Activated naive CD4-positive, alpha-beta T cell treated with anti-CD3 and anti-CD28 coated beads, Interleukin-2, amount 50 U/mL, for 72 hours (primary cell): ENCODE results near the gene VAMP3. TPM values are rescaled to one million over a fixed set of nuclear protein-coding genes. Genes with fewer than 3 reads are reported as not detected.
"Not testable (repeated sequence)": the region's sequence is repeated elsewhere in the genome, so short reads cannot be mapped to it uniquely, and the experiment has no call there.

ENCODE experiments used
- ATAC-seq, 2 donors: fragments of 150-1000 bp; cut with Tn5 transposase; 2 replicates each; pipeline ENCODE4 v1.10.0; 2021; ENCODE audit warnings: mild to moderate bottlenecking in 2 of 2, moderate library complexity in 2 of 2
- DNase-seq, 2 donors: peaks; one replicate each; pipeline ENCODE4 v3.0.0; 2021 to 2022; ENCODE audit warnings: low spot score in 2 of 2
- H3K27ac Mint-ChIP-seq, 2 donors: one replicate each; pipeline ENCODE4 v1.8.0; 2022; ENCODE audit warnings: mild to moderate bottlenecking in 2 of 2, mixed read lengths in 2 of 2
- H3K36me3 Mint-ChIP-seq, 2 donors: one replicate each; pipeline ENCODE4 v1.8.0; 2022; ENCODE audit warnings: mixed read lengths in 2 of 2
- H3K9me3 Mint-ChIP-seq, 2 donors: one replicate each; pipeline ENCODE4 v1.8.0; 2022; ENCODE audit warnings: mixed read lengths in 2 of 2
- total RNA-seq, 2 donors: library from RNA; stranded (reverse); gene quantifications; one replicate each; pipeline ENCODE4 v1.2.3, GENCODE V29; 2022

The VAMP3 gene
- total RNA-seq, 2 donors from 2014 or later, result 20.4 to 28.5 TPM

DNA sequence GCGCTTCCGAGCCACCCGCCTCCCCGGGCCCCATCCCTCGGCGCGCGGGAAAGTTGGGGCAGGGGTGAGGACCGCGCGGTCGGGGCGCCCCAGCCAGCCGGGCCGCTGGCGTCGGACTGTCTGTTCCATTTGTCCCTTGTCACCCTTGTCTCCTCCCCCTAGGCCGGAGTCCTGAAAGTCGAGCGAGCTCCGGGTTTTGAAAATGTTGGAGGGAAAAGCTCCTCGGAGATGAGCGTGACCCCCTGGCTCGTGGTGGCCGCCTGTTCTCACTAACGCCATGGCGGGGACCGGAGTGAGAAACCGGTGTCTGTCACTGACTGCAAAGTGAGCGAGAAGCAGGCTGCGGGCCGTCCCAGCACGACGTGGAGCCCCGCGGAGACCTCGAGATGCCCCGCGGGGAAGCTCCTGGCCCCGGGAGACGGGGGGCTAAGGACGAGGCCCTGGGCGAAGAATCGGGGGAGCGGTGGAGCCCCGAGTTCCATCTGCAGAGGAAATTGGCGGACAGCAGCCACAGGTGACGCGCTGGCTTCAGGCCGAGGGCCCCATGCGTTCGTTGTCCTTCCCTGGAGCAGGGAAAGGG, 13.5 kb downstream of the VAMP3 start:
- Mint-ChIP-seq H3K9me3 (peaks cover 0 to 4% of the 10 kb centered on the region in 2 donors), H3K27ac (no peak overlapping the region), H3K36me3 (peaks cover 5 to 8% of the 10 kb centered on the region in 2 donors)
- DNase-seq (no peak), ATAC-seq (no peak)

GRCh38 chr1:7785108-7785507, 14.0 kb downstream of the VAMP3 start:
- peaks cover 10 to 13% of the 10 kb centered on the region in 2 donors for H3K36me3 Mint-ChIP-seq
- no peak for ATAC-seq
- peaks cover 4 to 10% of the 10 kb centered on the region in 2 donors for H3K9me3 Mint-ChIP-seq
- no peak for DNase-seq
- peak overlapping the region in 1 of 2 donors; percentile 29 for H3K27ac Mint-ChIP-seq

- DNase-seq, result no peak
- Mint-ChIP-seq H3K27ac (no peak overlapping the region), H3K9me3 (peaks cover 8 to 19% of the 10 kb centered on the region in 2 donors), H3K36me3 (peaks cover 22 to 30% of the 10 kb centered on the region in 2 donors)
- ATAC-seq, result no peak
These were observed 15.7 kb downstream of the VAMP3 start for GRCh38 chr1:7786795-7787194.

DNA sequence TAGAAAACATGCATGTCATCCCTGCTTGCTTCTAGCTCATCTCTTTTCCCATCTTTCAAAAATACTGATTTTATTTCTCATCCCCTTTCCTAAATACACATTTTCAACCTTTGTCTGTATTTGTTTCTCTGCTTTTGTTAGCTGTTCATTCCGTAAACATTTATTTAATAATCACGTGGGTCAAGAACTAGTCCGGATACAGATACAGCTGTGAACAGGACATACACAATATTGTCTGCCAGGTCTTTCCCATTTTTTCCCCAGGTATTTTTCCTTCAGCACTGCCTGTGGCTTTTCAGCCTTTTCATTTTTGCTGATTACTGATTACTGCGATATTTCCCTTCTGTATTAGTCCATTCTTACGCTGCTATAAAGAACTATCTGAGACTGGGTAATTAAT, 18.7 kb downstream of the VAMP3 start:
- H3K9me3 Mint-ChIP-seq, result peaks cover 8 to 22% of the 10 kb centered on the region in 2 donors
- ATAC-seq (no peak), DNase-seq (no peak)
- H3K36me3 Mint-ChIP-seq, result peaks cover 25 to 35% of the 10 kb centered on the region in 2 donors
- no peak overlapping the region for H3K27ac Mint-ChIP-seq

DNA sequence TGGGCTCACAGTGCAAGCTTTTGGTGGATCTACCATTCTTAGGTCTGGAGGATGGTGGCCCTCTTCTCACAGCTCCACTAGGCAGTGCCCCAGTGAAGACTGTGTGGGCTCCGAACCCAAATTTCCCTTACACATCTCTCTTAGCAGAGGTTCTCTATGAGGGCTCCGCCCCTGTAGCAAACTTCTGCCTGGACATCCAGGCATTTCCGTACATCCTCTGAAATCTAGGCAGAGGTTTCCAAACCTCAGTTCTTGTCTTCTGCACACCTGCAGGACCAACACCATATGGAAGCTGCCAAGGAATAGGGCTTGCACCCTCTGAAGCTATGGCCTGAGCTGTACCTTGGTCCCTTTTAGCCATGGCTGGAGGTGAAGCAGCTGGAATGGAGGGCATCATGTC, 19.9 kb downstream of the VAMP3 start:
- H3K9me3 Mint-ChIP-seq, result peaks cover 8 to 22% of the 10 kb centered on the region in 2 donors
- H3K27ac Mint-ChIP-seq, result not testable (repeated sequence)

DNA sequence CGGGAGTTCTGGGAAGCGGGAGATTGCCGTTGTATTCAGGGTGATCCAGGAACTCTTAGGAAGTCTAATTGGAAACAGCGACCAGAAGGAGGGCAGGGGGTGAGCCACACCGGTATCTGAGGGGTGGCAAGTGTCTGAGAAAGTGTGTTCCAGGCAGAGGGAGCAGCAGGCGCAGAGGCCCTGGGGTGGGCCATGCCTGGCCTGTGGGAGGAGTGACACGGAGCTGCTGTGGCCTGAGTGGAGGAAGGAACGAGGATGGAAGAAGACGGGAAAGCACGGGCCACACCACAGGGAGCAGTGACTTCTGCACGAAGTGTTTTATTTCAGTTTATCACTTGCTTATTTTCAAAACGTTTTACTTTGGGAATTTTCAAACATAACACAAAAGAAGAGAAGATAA, 24.3 kb downstream of the VAMP3 start:
- peaks cover 12 to 19% of the 10 kb centered on the region in 2 donors for H3K36me3 Mint-ChIP-seq
- no peak overlapping the region for H3K27ac Mint-ChIP-seq
- DNase-seq, result no peak
- H3K9me3 Mint-ChIP-seq, result peaks cover 3 to 10% of the 10 kb centered on the region in 2 donors
- no peak for ATAC-seq

More for the DNA sequence above, 19.9 kb downstream of the VAMP3 start:
- DNase-seq, ATAC-seq: not testable (repeated sequence)
- H3K36me3 Mint-ChIP-seq, result peaks cover 25 to 35% of the 10 kb centered on the region in 2 donors

DNA sequence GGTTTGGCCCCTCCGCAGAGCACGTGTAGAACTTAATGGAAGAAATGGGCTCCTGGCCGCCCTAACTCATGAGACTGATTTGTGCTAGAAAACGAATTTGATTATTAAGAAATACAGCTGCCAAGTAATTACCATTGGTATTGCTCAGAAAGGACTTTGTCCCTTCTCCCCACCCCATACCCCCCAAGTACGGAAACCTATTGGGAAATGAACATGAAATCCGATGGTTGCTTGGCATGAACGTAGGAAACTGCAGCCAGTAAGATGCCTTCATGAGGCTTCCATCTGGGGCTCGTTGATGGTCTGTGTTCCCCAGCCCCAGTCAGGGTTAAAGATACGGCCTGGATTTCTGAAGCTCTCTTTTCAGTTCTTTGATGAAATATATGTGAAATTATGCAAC, 34.4 kb downstream of the VAMP3 start:
- no peak overlapping the region for H3K27ac Mint-ChIP-seq
- no peaks in the 10 kb centered on the region for H3K9me3 Mint-ChIP-seq
- no peak for DNase-seq
- no peak for ATAC-seq
- peaks cover 0 to 5% of the 10 kb centered on the region in 2 donors for H3K36me3 Mint-ChIP-seq

DNA sequence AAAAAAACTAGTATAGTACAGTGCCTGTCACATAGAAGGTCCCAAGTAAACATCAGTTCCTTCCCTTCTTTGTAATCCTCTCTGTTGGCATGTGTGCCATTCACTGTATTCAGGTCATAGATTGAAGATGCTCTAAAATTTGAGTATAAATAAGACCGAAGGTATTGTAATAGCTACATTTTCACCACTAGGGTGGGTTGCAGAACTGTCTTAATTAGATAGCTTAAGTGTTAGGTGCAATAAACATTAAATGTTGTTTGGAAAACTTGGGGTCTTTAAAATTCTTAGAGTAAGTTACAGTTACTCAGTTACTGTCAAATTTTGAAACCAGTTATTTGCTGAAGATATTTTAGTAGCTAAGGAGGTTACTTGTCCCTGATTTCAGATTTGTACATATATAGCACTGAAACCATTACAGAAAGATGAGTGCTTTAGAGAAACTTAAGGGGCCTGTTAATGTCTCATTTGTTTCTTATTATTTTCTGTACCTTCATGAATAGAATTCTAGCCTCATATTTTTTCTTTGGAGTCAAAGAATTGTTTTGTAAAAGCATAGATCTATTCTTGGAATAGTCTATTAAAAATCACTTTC, 37.3 kb downstream of the VAMP3 start:
- H3K9me3 Mint-ChIP-seq, result peaks cover 6% of the 10 kb centered on the region in 2 donors
- DNase-seq, result no peak
- H3K27ac Mint-ChIP-seq, result no peak overlapping the region
- H3K36me3 Mint-ChIP-seq, result peaks cover 7 to 12% of the 10 kb centered on the region in 2 donors
- peak in 1 of 2 donors; percentile 48 for ATAC-seq

- Mint-ChIP-seq H3K27ac (no peak overlapping the region), H3K9me3 (peaks cover 14 to 15% of the 10 kb centered on the region in 2 donors), H3K36me3 (peaks cover 18 to 22% of the 10 kb centered on the region in 2 donors)
- no peak for ATAC-seq
- DNase-seq, result no peak
These were observed 38.6 kb downstream of the VAMP3 start for GRCh38 chr1:7809742-7810141.

- Mint-ChIP-seq H3K36me3 (peaks cover 16 to 21% of the 10 kb centered on the region in 2 donors), H3K9me3 (peaks cover 15 to 18% of the 10 kb centered on the region in 2 donors), H3K27ac (no peak overlapping the region)
- ATAC-seq (peak; percentile 28 to 64), DNase-seq (no peak)
These were observed 39.3 kb downstream of the VAMP3 start for GRCh38 chr1:7810395-7810794.

GRCh38 chr1:7811476-7811875, 40.4 kb downstream of the VAMP3 start:
- Mint-ChIP-seq H3K27ac (no peak overlapping the region), H3K9me3 (peaks cover 15 to 19% of the 10 kb centered on the region in 2 donors), H3K36me3 (peaks cover 16 to 22% of the 10 kb centered on the region in 2 donors)
- ATAC-seq (no peak), DNase-seq (no peak)

- Mint-ChIP-seq H3K27ac (no peak overlapping the region), H3K9me3 (peaks cover 15 to 19% of the 10 kb centered on the region in 2 donors), H3K36me3 (peaks cover 16 to 22% of the 10 kb centered on the region in 2 donors)
- ATAC-seq, result no peak
- DNase-seq, result no peak
These were observed 42.7 kb downstream of the VAMP3 start for GRCh38 chr1:7813677-7814373.

DNA sequence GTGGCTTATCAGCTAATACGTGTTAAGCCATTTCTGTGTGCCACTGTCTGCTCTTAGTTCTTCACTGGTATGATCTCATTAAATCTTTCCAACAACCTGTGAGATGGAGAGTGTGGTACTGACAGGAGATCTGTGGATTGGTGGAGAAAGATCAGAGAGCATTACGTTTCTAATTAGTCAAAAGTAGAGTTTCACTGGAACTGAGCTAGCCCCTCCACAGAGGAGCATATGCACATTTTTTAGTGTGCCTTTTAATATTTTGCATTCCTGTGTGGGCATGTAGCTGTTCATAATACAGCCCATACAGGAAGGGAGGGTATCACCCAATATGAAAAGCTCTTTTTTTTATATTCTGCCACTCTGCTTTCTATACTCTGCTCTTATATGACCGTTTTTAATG, 50.2 kb downstream of the VAMP3 start:
- ATAC-seq (peak in 1 of 2 donors; percentile 32), DNase-seq (no peak)
- Mint-ChIP-seq H3K9me3 (no peaks in the 10 kb centered on the region), H3K36me3 (peaks cover 0 to 5% of the 10 kb centered on the region in 2 donors), H3K27ac (no peak overlapping the region)

- H3K36me3 Mint-ChIP-seq, result peaks cover 0 to 13% of the 10 kb centered on the region in 2 donors
- ATAC-seq, result no peak
- H3K9me3 Mint-ChIP-seq, result no peaks in the 10 kb centered on the region
- no peak for DNase-seq
- no peak overlapping the region for H3K27ac Mint-ChIP-seq
These were observed 53.6 kb downstream of the VAMP3 start for GRCh38 chr1:7824701-7825100.

DNA sequence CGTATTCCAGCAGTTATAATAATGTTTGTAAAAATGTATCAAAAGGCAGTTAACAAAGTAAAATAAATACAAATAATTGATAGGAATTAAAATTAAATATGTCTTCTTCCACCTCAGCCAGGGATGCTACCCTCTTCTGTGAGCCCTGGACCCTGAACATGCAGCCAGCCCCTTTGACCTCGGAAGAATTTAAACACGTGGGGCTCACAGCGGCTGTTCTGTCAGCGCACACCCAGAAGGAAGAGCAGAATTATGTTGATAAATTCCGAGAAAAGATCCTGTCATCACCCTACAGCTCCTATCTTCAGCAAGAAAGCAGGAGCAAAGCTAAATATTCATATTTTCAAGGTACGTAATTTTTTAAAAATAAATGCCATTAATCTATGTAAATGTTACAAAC, 55.3 kb downstream of the VAMP3 start:
- H3K27ac Mint-ChIP-seq, result peak overlapping the region in 1 of 2 donors; percentile 79
- no peak for ATAC-seq
- no peak for DNase-seq
- H3K36me3 Mint-ChIP-seq, result peaks cover 0 to 8% of the 10 kb centered on the region in 2 donors
- no peaks in the 10 kb centered on the region for H3K9me3 Mint-ChIP-seq

- H3K9me3 Mint-ChIP-seq, result no peaks in the 10 kb centered on the region
- peaks cover 0 to 8% of the 10 kb centered on the region in 2 donors for H3K36me3 Mint-ChIP-seq
- H3K27ac Mint-ChIP-seq, result peak overlapping the region; percentile 37 to 79
- ATAC-seq (peak; percentile 75 to 88), DNase-seq (peak in 1 of 2 donors; percentile 18)
These were observed 56.2 kb downstream of the VAMP3 start for GRCh38 chr1:7827126-7827955.
